ENCODE measurements around the gene RAB6B. TPM values are rescaled to one million over a fixed set of nuclear protein-coding genes. Genes with fewer than 3 reads are reported as not detected.

The RAB6B gene
- total and polyA plus RNA-seq, 2 experiments from 2014 or later = 2.6 to 9.1 TPM

DNA sequence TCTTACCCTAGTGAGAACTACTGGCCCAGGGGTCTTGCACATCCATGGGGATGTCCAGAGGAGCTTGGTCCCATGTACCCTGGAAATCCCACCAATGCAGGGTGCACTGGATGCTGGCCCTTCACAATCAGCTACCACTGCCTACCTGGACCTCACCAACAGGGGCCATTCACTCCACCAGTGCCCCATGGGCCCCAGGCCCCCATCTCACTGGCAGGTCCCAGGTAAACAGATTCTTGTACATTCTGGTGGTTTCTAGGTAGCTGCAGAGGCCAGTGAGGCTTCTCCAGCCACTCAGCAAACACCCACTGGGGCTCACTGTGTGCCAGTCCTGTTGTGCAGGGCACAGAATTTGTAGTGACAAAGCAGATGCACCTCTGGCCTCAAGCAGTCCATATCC, 24.9 kb downstream of the RAB6B start:
- no peaks in the 10 kb centered on the region for H3K36me3 ChIP-seq (replicated peaks; ENCODE audit: insufficient read depth, low read depth)
- DNase-seq (ENCODE audit: low spot score) = no peak
- no peak overlapping the region for H2AFZ ChIP-seq

DNA sequence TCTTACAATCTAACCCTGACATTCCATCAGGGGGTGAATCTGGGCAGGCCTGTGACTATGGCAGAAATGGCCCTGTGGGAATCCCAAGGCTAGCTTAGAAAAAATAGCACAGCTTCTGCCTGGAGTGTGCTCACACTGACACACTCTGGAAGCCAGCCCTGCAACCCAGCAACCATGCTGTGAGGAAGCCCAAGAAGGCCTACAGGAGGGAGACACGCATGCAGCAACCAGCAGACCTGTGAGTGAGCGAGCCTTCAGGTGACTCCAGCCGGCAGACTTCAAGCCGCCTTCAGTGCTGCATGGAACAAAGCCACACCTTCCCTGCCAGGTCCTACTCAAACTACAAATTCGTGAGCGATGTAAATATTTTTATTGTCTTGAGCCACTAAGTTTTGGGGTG, 26.1 kb downstream of the RAB6B start:
- Histone ChIP-seq H3K27ac (no peak overlapping the region), H3K9me3 (ENCODE audit: low read depth) (no peaks in the 10 kb centered on the region), H2AFZ (no peak overlapping the region), H3K79me2 (no peaks in the 10 kb centered on the region), H3K9me2 (replicated peaks; ENCODE audit: insufficient read depth) (no peaks in the 10 kb centered on the region), H3K4me2 (no peak overlapping the region), H3K4me3 (no peak overlapping the region), H3K36me3 (replicated peaks; ENCODE audit: insufficient read depth, low read depth) (no peaks in the 10 kb centered on the region), H3K4me1 (ENCODE audit: insufficient read depth) (no peaks in the 10 kb centered on the region), H4K20me1 (ENCODE audit: insufficient read depth, poor library complexity, severe bottlenecking) (no peaks in the 10 kb centered on the region), H3K27me3 (no peaks in the 10 kb centered on the region)
- no peak for DNase-seq (ENCODE audit: low spot score)
- WGBS (ENCODE audit: low lambda C conversion rate, missing lambda C conversion rate) = 94% methylated on average over 6 of the region's 6 CpGs
- TF ChIP-seq, protein P1, sequence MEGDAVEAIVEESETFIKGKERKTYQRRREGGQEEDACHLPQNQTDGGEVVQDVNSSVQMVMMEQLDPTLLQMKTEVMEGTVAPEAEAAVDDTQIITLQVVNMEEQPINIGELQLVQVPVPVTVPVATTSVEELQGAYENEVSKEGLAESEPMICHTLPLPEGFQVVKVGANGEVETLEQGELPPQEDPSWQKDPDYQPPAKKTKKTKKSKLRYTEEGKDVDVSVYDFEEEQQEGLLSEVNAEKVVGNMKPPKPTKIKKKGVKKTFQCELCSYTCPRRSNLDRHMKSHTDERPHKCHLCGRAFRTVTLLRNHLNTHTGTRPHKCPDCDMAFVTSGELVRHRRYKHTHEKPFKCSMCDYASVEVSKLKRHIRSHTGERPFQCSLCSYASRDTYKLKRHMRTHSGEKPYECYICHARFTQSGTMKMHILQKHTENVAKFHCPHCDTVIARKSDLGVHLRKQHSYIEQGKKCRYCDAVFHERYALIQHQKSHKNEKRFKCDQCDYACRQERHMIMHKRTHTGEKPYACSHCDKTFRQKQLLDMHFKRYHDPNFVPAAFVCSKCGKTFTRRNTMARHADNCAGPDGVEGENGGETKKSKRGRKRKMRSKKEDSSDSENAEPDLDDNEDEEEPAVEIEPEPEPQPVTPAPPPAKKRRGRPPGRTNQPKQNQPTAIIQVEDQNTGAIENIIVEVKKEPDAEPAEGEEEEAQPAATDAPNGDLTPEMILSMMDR (IDR thresholded peaks at IDR 0.05; ENCODE audit: poor library complexity) = no peak
- no peak for TF ChIP-seq EZH2 (IDR thresholded peaks at IDR 0.05; ENCODE audit: borderline replicate concordance)
- TF ChIP-seq EZH2phosphoT487 (IDR thresholded peaks at IDR 0.05; ENCODE audit: low read depth, severe bottlenecking, unreplicated experiment) = no peak

More for the DNA sequence above, 24.9 kb downstream of the RAB6B start:
- Histone ChIP-seq H3K9me2 (replicated peaks; ENCODE audit: insufficient read depth) (no peaks in the 10 kb centered on the region), H3K4me1 (ENCODE audit: insufficient read depth) (no peaks in the 10 kb centered on the region), H3K79me2 (no peaks in the 10 kb centered on the region), H3K4me3 (no peak overlapping the region), H3K27ac (no peak overlapping the region), H3K9me3 (ENCODE audit: low read depth) (no peaks in the 10 kb centered on the region), H3K4me2 (no peak overlapping the region), H3K27me3 (no peaks in the 10 kb centered on the region), H4K20me1 (ENCODE audit: insufficient read depth, poor library complexity, severe bottlenecking) (no peaks in the 10 kb centered on the region)
- no peak for TF ChIP-seq EZH2phosphoT487 (IDR thresholded peaks at IDR 0.05; ENCODE audit: low read depth, severe bottlenecking, unreplicated experiment)
- TF ChIP-seq, protein P1 (IDR thresholded peaks at IDR 0.05; ENCODE audit: poor library complexity) = no peak
- no peak for TF ChIP-seq EZH2 (IDR thresholded peaks at IDR 0.05; ENCODE audit: borderline replicate concordance)

DNA sequence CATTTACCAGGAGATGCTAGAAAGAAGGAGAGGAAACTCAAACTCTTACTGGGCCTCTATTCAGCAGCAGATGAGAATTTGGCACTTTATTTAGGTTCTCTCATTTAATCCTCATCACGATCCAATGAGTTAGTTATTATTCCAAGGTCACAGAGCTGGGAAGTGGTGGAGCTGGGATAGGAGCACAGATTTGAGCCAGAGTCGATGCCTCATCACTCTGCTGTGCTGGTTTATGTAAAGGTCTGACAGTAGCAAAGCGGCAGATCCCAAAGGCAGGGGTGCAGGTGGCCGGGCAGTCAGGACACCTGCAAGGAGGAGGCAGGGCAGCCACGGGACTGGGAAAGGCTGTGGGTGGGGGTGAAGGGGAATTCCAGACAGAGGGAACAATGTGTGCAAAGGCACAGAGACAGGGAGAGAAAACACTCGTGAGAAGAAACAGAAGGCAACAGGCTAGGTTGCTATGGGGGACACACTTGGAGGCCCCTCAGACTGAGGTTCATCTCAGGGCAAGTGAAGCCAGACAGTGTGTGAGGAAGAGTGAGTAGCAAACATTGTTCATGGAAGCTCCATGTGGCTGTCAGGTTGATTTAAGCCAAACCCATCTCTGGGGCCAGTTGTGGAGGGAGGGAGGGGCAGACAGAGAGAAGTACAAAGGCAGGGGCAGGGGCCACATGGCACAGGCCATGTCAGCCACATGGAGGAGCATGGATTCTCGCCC, 26.8 kb downstream of the RAB6B start:
- H3K4me1 ChIP-seq (ENCODE audit: insufficient read depth) = no peaks in the 10 kb centered on the region
- H3K27ac ChIP-seq = no peak overlapping the region
- no peaks in the 10 kb centered on the region for H3K79me2 ChIP-seq
- TF ChIP-seq, protein P1 (IDR thresholded peaks at IDR 0.05; ENCODE audit: poor library complexity) = no peak
- TF ChIP-seq EZH2 (IDR thresholded peaks at IDR 0.05; ENCODE audit: borderline replicate concordance) (no peak), EZH2phosphoT487 (IDR thresholded peaks at IDR 0.05; ENCODE audit: low read depth, severe bottlenecking, unreplicated experiment) (no peak)
- no peak for DNase-seq (ENCODE audit: low spot score)
- no peaks in the 10 kb centered on the region for H3K27me3 ChIP-seq
- H3K4me2 ChIP-seq = no peak overlapping the region
- H3K9me2 ChIP-seq (replicated peaks; ENCODE audit: insufficient read depth) = no peaks in the 10 kb centered on the region
- H3K4me3 ChIP-seq = no peak overlapping the region
- 68% methylated on average over 7 of the region's 7 CpGs for WGBS (ENCODE audit: low lambda C conversion rate, missing lambda C conversion rate)
- H4K20me1 ChIP-seq (ENCODE audit: insufficient read depth, poor library complexity, severe bottlenecking) = no peaks in the 10 kb centered on the region
- H2AFZ ChIP-seq = no peak overlapping the region
- H3K9me3 ChIP-seq (ENCODE audit: low read depth) = no peaks in the 10 kb centered on the region
- no peaks in the 10 kb centered on the region for H3K36me3 ChIP-seq (replicated peaks; ENCODE audit: insufficient read depth, low read depth)
